H54 (cell line): ENCODE data around the gene OXT.
A peak's percentile ranks its signal among the peaks of the same experiment; 100 is the strongest.
"Not testable (repeated sequence)": the region's sequence is repeated elsewhere in the genome, so short reads cannot be mapped to it uniquely, and the experiment has no call there.

ENCODE experiments used
- DNase-seq: peaks from one replicate; pipeline ENCODE4 v3.0.0; 2011; ENCODE audit warnings: low spot score, mixed read lengths; ENCODE audit not compliant: insufficient read length
- FAIRE-seq: peaks from 3 replicates; lab custom pipeline; 2011; peaks lifted over from hg19 to GRCh38; lab: Jason Lieb, UNC
- POLR2A ChIP-seq: IDR thresholded peaks from 2 replicates; pipeline ENCODE4 v1.6.1; 2011; ENCODE audit warnings: low read depth, mild to moderate bottlenecking, low read length

OXT gene

GRCh38 chr20:3068986-3069900 is 2.2 kb upstream of the OXT start:
- DNase-seq = peak; percentile 82

GRCh38 chr20:3070725-3071124 is 695 bp upstream of the OXT start:
- no peak for TF ChIP-seq POLR2A
- DNase-seq (no peak), FAIRE-seq (no peak)

More at GRCh38 chr20:3068986-3069900, 2.2 kb upstream of the OXT start:
- no peak for TF ChIP-seq POLR2A
- peak; percentile 77 for FAIRE-seq

- DNase-seq (no peak), FAIRE-seq (no peak)
- no peak for TF ChIP-seq POLR2A
Measured at GRCh38 chr20:3071266-3071609, 182 bp upstream of the OXT start.

GRCh38 chr20:3072530-3073250 is 1.3 kb downstream of the OXT start:
- TF ChIP-seq POLR2A = no peak
- DNase-seq = no peak
- no peak for FAIRE-seq

GRCh38 chr20:3073251-3073643 is 1.8 kb downstream of the OXT start:
- not testable (repeated sequence) for DNase-seq, FAIRE-seq

- no peak for DNase-seq
- no peak for FAIRE-seq
- TF ChIP-seq POLR2A = no peak
Measured at GRCh38 chr20:3074812-3075211, 3.4 kb downstream of the OXT start.

GRCh38 chr20:3075315-3075714 is 3.9 kb downstream of the OXT start:
- FAIRE-seq, DNase-seq: not testable (repeated sequence)

- no peak for TF ChIP-seq POLR2A
- DNase-seq = no peak
- no peak for FAIRE-seq
Measured at GRCh38 chr20:3077618-3078134, 6.3 kb downstream of the OXT start.

- no peak for TF ChIP-seq POLR2A
- FAIRE-seq (peak; percentile 89), DNase-seq (peak; percentile 100)
Measured at GRCh38 chr20:3080939-3081388, 9.5 kb downstream of the OXT start.

- FAIRE-seq (no peak), DNase-seq (no peak)
- TF ChIP-seq POLR2A = no peak
Measured at GRCh38 chr20:3081641-3082040, 10.2 kb downstream of the OXT start.

- no peak for TF ChIP-seq POLR2A
- no peak for FAIRE-seq
- no peak for DNase-seq
Measured at GRCh38 chr20:3082306-3082951, 11.0 kb downstream of the OXT start.

- DNase-seq (no peak), FAIRE-seq (no peak)
- no peak for TF ChIP-seq POLR2A
Measured at GRCh38 chr20:3082955-3083952, 11.8 kb downstream of the OXT start.
